ENCODE measurements around the gene OR2AE1.
"Not testable (repeated sequence)": the region's sequence is repeated elsewhere in the genome, so short reads cannot be mapped to it uniquely, and the experiment has no call there.

The OR2AE1 gene

GRCh38 chr7:99876933-99877332 lies at the start of gene OR2AE1:
OR2AE1 (minus strand) TSS chr7:99877033; CDS start chr7:99877033, 0 bp downstream.
- no peak for DNase-seq

GRCh38 chr7:99926321-99926720 lies 49.5 kb upstream of the OR2AE1 start:
- no peak for DNase-seq

- DNase-seq: no peak
These were observed 46.4 kb upstream of the OR2AE1 start for GRCh38 chr7:99923200-99923599.

DNA sequence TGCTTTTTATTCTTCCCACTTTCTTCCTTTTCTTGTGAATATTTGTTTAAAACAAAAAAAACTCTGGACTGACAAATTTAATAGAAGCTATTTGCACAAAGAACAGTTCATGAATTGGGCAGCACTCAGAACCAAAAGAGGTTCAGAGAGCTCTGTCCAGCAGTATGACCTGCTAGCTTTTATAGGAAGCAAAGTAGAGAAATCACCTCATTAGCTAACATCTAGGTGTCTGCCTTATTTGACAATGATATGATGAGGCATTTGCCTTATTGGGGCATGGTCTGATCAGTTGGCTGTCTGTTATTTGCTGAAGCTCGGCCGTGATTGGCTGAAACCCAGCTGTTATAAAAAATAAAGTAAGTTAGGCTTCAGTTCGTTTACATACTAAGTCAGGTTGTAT lies 43.3 kb upstream of the OR2AE1 start:
- no peak for DNase-seq

GRCh38 chr7:99919814-99920112 lies 42.9 kb upstream of the OR2AE1 start:
- no peak for DNase-seq

- peak; percentile 85 to 86 for DNase-seq
These were observed 42.4 kb upstream of the OR2AE1 start, which contains the start of gene TRIM4 for GRCh38 chr7:99918959-99919813. TRIM4 (minus strand) TSS chr7:99919530; CDS start chr7:99919401, 129 bp downstream.

- DNase-seq: no peak
These were observed 34.1 kb upstream of the OR2AE1 start for GRCh38 chr7:99910976-99911375.

GRCh38 chr7:99901581-99901980 lies 24.7 kb upstream of the OR2AE1 start:
- no peak for DNase-seq

DNA sequence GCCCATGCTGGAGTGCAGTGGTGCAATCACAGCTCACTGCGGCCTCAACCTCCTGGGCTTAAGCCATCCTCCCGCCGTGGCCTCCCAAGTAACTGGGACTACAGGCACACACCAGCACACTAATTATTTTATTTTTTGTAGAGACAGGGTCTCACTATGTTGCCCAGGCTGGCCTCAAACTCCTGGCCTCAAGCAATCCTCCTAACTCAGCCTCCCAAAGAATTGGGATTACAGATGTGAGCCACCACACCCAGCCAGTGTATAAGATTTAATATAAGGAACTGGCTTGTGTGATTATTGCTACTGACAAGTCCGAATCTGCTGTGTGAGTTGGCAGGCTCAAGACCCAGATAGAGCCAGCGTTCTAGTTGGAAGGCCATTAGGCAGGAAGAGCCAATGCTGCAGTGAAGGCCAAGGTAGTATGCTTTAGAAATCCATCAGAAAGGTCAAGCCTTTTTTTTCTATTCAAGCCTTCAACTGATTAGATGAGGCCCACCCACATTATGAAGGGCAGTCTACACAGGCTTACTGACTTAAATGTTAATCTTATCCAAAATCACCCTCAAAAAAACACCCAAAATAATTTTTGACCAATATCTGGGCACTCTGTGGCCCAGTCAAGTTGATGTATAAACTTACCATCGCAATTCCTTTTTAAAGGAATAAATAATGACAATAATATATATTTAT lies 23.1 kb upstream of the OR2AE1 start:
- no peak for DNase-seq

GRCh38 chr7:99898836-99899235 lies 22.0 kb upstream of the OR2AE1 start:
- DNase-seq: no peak

DNA sequence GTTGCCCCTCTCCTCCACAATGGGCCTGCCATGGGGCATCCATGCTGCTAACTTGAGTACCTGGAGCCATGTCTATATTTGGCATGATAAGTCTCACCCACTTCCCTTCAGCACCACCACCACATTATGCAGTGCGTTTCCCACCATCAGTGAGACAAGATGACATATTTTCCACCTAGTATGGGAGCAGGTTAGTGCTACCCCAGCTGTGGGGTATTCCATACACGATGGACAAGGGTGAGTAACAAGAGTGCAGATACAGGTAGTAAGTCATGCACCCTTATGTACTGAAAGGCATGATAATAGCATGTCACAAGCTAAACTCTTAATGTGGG lies 21.2 kb upstream of the OR2AE1 start:
- no peak for DNase-seq

GRCh38 chr7:99897322-99898022 lies 20.6 kb upstream of the OR2AE1 start:
- no peak for DNase-seq

DNA sequence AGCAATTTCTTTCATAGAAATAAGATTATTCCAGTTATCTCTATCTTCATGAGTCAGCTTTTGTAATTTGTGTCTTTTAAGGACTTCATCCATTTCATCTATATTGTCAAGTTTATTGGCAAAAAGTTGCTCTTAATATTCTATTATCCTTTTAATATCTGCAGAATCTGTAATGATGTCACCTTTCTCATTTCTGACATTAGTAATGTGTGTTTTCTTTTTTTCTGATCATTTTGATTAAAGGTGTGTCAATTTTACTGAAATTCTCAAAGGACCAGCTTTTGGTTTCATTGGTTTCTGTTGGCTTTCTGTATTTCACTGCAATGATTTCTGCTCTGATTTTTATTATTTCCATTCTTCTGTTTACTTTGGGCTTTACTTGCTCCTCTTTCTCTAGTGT lies 17.9 kb upstream of the OR2AE1 start:
- DNase-seq: no peak

DNA sequence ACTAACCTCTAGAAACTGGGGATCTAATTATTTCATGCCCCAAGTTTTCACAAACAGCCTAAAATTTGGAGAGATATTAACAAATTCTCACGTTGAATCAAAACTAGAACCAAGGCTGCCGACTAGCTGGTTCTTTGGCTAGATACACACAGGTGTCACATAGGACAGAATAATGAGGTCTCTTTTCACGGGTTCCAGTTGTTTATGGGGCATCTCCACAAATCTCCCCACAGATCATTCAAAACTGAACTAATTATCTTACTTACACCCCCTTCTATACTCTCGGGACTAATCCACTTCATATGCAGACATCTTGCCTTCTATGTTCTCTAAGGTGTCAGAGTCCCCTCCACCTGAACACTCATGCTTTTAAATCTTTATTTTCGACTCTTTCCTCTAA lies 16.4 kb upstream of the OR2AE1 start:
- no peak for DNase-seq

DNA sequence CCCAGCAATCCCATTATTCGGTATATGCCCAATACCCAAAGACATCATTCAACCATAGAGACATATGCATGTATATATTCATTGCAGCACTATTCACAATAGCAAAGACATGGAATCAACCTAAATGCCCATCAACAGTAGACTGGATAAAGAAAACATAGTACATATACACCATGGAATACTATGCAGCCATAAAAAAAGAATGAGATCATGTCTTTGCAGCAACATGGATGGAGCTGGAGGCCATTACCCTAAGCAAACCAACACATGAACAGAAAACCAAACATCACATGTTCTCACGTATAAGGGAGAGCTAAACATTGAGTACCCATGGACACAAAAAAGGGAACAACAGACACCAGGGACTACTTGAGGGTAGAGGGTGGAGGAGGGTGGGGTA lies 13.5 kb upstream of the OR2AE1 start:
- DNase-seq: not testable (repeated sequence)

DNA sequence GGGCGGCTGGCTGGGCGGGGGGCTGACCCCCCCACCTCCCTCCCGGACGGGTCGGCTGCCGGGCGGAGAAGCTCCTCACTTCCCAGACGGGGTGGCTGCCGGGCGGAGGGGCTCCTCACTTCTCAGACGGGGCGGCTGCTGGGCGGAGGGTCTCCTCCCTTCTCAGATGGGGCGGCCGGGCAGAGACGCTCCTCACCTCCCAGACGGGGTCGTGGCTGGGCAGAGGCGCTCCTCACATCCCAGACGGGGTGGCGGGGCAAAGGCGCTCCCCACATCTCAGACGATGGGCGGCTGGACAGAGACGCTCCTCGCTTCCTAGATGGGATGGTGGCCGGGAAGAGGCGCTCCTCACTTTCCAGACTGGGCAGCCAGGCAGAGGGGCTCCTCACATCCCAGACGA lies 11.5 kb upstream of the OR2AE1 start:
- DNase-seq: not testable (repeated sequence)

DNA sequence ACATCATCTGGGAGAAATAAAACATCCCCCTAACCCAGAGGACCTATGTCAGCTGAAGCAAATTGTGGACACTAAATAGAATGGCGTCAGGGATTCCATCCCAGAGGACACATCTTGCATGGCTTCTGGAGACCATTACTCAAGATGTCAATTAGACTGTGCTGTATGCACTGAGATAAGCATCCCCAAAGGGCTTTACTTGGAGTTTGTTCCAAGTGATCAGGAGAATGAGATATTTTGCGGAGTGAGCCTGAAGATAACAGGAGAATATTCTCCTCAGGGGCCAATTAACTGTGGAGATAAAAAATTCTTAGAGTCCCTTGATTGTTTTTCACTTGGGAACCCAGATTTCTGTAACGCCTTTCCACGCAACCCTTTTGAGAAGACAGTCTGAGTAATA lies 4.5 kb upstream of the OR2AE1 start:
- DNase-seq: no peak

DNA sequence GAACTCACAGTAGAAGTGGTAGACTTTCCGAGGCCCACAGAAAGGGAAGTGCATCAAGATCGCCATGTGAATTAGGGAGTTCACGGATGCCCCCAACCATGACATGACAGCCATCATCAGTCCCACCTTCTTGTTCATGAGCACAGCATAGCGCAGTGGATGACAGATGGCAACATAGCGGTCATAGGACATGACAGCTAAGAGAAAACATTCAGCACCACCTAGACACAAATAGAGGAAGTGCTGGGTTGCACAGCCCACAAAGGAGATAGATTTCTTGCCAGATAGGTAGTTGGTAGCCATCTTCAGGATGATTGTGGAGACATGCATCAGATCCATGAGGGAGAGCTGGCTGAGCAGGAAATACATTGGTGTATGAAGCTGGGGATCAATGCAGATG lies 342 bp downstream of the OR2AE1 start:
- no peak for DNase-seq

DNA sequence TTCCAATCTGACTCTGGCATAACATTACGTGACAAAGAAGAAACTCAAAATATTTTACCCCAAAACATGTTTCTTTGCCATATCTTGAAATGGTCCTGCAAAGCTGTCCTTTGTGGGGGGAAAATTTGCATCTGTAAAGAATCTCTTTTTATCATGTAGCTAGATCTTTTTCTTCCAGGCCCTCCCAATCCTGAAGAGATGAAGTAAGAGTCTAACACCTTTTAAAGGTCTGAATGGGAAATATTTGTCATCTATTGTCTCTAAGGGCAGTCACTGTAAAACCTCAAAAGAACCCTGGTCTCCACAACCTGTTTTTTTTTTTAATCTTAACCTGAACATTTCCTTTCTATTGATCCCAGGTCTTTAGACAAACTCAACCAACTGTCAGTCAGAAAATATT lies 8.6 kb downstream of the OR2AE1 start:
- no peak for DNase-seq

DNA sequence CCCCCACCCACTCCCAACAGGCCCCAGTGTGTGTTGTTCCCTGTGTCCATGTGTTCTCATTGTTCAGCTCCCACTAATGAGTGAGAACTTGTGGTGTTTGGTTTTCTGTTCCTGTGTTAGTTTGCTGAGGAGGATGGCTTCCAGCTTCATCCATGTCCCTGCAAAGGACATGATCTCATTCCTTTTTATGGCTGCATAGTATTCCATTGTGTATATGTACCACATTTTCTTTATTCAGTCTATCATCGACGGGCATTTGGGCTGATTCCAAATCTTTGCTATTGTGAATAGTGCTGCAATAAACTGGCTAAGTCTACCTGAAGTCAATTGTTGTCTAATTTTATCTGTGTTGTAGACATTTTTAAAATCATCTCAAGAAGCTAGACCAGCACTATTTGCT lies 9.4 kb downstream of the OR2AE1 start:
- not testable (repeated sequence) for DNase-seq

GRCh38 chr7:99863847-99864440 lies 12.9 kb downstream of the OR2AE1 start:
- no peak for DNase-seq

DNA sequence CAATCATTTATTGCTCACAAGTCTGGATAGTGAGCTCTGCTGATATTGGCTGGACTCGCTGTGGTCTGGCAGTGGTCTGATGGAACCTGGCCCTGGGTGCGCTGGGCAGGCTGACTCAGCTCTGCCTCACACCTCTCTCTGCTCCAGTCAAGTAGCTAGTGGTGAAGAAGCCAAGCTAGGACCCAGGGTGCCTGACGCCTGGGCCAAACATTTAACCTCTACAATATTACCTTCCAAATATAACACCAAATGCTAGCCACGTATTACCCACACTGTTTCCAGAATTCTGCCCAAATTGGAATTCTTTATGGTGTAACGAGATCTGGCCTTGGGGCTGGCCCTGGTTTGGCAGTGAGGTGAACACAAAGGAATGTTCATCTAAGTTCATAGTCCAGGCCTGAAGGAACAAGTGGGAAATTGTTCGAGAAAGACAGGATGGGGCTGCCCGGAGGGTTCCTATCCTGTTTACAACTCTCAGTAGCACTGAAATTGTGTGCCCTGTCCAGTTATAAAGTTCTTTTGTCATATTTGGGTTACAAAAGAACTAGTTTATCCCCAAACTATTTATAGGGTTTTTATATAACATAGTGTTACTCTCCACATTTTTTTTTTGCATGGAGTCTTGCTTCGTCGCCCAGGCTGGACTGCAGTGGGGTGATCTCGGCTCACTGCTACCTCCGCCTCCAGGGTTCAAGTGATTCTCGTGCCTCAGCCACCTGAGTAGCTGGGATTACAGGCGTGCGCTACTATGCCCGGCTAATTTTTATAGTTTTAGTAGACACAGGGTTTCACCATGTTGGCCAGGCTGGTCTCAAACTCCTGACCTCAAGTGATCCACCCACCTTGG lies 16.3 kb downstream of the OR2AE1 start:
- no peak for DNase-seq

GRCh38 chr7:99855236-99855635 lies 21.6 kb downstream of the OR2AE1 start:
- DNase-seq: no peak

All from NCI-H1930 (cell line).